ENCODE measurements around the gene APLP1. TPM values are rescaled to one million over a fixed set of nuclear protein-coding genes. Genes with fewer than 3 reads are reported as not detected.

APLP1 gene
- total and polyA plus RNA-seq, 2 experiments from 2014 or later, result 30.2 to 36.0 TPM

GRCh38 chr19:35897706-35898451, 29.5 kb downstream of the APLP1 start (continued):
- no peak for TF ChIP-seq ZNF462 (CRISPR knock-in tag; IDR thresholded peaks at IDR 0.05)

- H4K20me1 ChIP-seq (replicated peaks; ENCODE audit: insufficient read depth), result no peaks in the 10 kb centered on the region
- no peaks in the 10 kb centered on the region for H3K9me2 ChIP-seq (ENCODE audit: insufficient read depth)
- no peaks in the 10 kb centered on the region for H3K27me3 ChIP-seq (ENCODE audit: insufficient read depth)
- peak overlapping the region; percentile 87 for H2AFZ ChIP-seq
- H3K4me1 Mint-ChIP-seq, result peaks cover 23% of the 10 kb centered on the region
- H3K4me2 ChIP-seq, result peak overlapping the region; percentile 96
- H3K79me2 ChIP-seq (replicated peaks; ENCODE audit: insufficient read depth), result peaks cover 13% of the 10 kb centered on the region
- peaks cover 20% of the 10 kb centered on the region; the same call in 1 of the 2 replicates for H3F3A ChIP-seq (replicated peaks; ENCODE audit: low read depth)
- peak overlapping the region; percentile 99 for H3K4me3 ChIP-seq
- H3K4me3 Mint-ChIP-seq, result peak overlapping the region; percentile 95
- peaks cover 25% of the 10 kb centered on the region for H3K36me3 Mint-ChIP-seq (ENCODE audit: low read depth)
- peaks cover 18% of the 10 kb centered on the region for H3K27me3 Mint-ChIP-seq (ENCODE audit: insufficient read depth, low read depth, poor library complexity)
- peaks cover 23% of the 10 kb centered on the region for H3K4me1 ChIP-seq (ENCODE audit: insufficient read depth)
- no peaks in the 10 kb centered on the region for H3K9me3 Mint-ChIP-seq
- peak; percentile 40 for DNase-seq (ENCODE audit: low spot score)
- H3K27ac Mint-ChIP-seq, result peak overlapping the region; percentile 92; the same call in 1 of the 2 replicates
- H3K27ac ChIP-seq (ENCODE audit: low read depth), result no peak overlapping the region
- peaks cover 18% of the 10 kb centered on the region for H3K36me3 ChIP-seq (ENCODE audit: insufficient read depth)
- peak; percentile 5; the same call in 2 of the 3 replicates for ATAC-seq
- TF ChIP-seq EZH2 (IDR thresholded peaks at IDR 0.05; ENCODE audit: low read depth, unreplicated experiment), result no peak
- TF ChIP-seq REST (IDR thresholded peaks at IDR 0.05; ENCODE audit: unreplicated experiment), result no peak
- TF ChIP-seq NANOG (IDR thresholded peaks at IDR 0.05; ENCODE audit: borderline replicate concordance), result no peak
- TF ChIP-seq ZNF114 (CRISPR knock-in tag; IDR thresholded peaks at IDR 0.05), result no peak
- TF ChIP-seq CTCF (conservative IDR thresholded peaks at IDR 0.05; ENCODE audit: low read depth in 2 of 2), result no peak
- no peak for TF ChIP-seq EZH2phosphoT487 (IDR thresholded peaks at IDR 0.05; ENCODE audit: unreplicated experiment)
- TF ChIP-seq POLR2AphosphoS5 (IDR thresholded peaks at IDR 0.05; ENCODE audit: low read depth), result no peak
- TF ChIP-seq ZNF331 (CRISPR knock-in tag; IDR thresholded peaks at IDR 0.05; ENCODE audit: low read depth), result no peak
Measured at GRCh38 chr19:35898499-35898809, 30.1 kb downstream of the APLP1 start.

Data from GM23338 (cell line).